HT-29 (cell line): ENCODE results near the gene IMPACT. TPM values are rescaled to one million over a fixed set of nuclear protein-coding genes. Genes with fewer than 3 reads are reported as not detected.
A peak's percentile ranks its signal among the peaks of the same experiment; 100 is the strongest.

Experiments used
- DNase-seq: peaks from one replicate; pipeline ENCODE4 v3.0.0-alpha.2; 2015; ENCODE audit warnings: low spot score
- total RNA-seq: library from RNA; depleted of rRNA; stranded (reverse); fragments of >200 nt; shearing (Covaris generic); gene quantifications from 2 replicates; pipeline ENCODE4 v1.2.3, GENCODE V29; 2014; rRNA removed

IMPACT gene, protein sequence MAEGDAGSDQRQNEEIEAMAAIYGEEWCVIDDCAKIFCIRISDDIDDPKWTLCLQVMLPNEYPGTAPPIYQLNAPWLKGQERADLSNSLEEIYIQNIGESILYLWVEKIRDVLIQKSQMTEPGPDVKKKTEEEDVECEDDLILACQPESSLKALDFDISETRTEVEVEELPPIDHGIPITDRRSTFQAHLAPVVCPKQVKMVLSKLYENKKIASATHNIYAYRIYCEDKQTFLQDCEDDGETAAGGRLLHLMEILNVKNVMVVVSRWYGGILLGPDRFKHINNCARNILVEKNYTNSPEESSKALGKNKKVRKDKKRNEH
- total RNA-seq, result 5.2 and 6.1 TPM in 2 replicates

DNA sequence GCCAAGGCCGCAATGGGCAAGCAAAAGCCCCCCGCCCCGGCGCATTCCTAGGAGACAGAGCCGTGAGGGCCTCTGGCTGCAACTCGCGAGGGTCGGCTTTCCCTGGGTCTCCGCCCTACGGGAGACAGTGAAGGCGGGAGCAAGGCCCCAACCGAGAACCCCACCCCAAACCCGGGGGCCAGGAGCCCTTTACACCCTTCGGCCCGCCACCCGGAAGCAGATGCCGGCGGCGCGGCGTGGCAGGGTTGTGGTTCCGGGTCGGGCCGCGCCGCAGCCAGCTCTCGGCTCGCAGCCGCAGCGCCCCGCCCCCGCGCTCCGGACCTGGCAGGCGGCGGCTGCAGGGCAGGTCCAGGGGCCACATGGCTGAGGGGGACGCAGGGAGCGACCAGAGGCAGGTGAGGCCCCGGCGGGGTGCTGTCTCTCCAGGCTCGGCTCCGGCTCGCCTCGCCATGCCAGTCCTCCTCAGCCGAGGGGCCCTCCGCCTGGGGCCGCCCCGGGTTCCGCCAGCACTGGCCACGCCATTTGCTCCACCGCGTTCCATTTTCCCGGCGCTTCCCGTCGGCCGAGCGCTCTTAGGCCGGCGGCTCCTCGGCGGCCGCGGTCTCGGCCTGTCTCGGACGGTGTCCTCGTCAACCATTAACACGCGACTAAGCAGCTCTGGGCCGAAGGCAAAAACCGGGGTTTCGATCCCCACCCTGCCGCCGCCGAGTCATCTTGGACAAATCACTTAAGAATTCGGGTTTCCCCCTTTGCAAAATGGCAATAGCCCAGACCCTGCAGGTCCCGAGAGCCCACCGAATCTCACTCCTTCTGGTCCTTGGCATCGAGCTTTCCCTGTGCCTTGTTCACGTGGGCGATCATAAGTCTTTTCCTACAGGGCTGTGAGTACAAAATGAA is at the start of gene IMPACT:
Gene IMPACT (plus strand): TSS at position 273 of the 897 bp plus-strand sequence. CDS start 87 bp downstream, at position 360.
- peak; percentile 75 for DNase-seq

DNA sequence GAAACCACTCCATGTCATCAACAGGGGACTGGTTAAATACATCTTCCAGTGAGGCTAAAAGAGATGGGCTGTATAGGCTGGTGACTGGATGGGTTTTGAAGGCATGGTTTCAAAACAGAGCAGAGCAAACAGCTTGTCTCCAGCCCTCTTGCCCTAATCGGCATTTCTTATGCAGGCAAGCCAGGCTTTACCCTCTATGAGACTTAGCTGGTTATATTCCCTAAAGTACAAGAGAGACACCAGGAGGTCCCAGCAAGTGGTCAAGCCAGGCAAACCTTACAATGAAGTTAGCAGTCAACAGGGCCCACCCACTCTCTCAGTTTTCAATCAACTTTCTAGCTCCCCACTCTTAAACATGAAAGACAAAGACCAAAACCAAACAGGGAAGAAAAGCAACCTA is 47.9 kb upstream of the IMPACT start:
- no peak for DNase-seq

DNA sequence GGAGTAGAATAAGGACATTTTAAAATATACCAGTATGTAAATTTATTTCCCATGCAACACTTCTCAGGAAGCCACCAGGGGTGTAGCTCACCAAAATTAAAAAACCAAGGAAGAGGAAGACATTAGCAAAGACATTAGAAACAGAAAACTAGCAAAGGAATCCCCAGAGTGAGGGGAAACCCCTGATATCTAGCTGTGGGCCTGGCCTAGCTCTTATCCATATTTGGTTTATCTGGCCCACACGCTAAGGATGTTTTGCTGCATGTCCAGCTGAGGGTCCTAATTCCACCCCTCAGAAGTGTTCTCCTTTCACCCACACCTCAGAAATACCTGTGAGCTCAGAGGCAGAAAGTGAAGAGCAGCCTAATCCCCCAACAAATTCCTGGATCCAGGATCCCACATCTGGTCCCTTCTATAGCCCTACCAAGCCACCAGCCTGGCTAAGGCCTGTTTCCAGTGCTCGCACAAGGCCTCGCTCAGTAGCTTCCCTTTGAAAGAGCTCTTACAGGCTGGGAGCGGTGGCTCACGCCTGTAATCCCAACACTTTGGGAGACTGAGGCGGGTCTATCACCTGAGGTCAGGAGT is 46.2 kb upstream of the IMPACT start:
- DNase-seq, result no peak

DNA sequence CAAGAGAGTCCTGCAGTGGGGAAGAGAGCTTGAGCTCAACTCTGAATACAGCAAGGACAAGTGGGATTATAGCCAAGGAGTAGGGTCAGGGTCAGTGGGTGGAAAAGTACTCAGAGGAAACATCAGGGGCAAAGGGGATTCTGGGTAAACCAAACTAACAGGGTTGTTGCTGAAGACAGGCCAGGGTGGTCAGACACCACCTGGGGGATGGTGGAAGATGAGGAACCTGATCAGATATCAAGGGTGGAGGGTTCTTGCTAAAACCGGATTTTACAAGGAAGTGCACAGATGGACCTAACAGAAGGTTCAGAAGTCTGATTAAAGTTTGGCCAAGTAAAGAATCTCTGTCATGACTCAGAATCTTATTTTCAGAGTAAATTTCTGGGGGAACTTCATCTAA is 45.3 kb upstream of the IMPACT start:
- no peak for DNase-seq

DNA sequence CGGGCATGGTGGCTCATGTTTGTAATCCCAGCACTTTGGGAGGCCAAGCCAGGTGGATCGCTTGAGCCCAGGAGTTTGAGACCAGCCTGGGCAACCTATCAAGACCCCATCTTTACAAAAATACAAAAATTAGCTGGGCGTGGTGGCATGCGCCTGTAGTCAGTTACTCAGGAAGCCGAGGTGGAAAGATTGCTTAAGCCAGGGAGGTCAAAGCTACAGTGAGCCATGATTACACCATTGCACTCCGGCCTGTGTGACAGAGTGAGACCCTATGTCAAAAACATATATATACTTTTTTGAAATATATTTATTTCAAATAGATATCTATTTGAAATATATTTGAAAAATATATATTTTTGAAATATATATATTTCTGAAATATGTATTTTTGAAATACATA is 39.8 kb upstream of the IMPACT start:
- DNase-seq, result no peak

DNA sequence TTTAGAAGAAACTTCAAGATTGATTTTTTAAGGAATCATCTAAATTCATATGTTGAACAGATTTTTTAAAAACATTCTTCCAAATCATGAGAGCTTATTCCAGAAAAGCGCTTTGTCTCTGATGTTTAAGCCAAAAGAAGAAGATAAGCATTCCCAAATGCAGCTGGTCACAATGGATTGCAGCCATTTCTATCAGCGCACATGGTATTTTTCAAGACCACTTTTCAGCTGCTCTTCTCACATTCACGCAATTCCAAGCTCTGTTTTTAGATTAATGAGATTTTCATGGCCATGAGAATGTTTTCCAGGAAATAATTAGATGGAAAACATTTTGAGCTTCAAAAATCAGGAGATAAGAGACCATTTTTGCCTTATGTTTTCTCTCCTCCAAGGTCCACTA is 37.5 kb upstream of the IMPACT start:
- DNase-seq, result no peak

DNA sequence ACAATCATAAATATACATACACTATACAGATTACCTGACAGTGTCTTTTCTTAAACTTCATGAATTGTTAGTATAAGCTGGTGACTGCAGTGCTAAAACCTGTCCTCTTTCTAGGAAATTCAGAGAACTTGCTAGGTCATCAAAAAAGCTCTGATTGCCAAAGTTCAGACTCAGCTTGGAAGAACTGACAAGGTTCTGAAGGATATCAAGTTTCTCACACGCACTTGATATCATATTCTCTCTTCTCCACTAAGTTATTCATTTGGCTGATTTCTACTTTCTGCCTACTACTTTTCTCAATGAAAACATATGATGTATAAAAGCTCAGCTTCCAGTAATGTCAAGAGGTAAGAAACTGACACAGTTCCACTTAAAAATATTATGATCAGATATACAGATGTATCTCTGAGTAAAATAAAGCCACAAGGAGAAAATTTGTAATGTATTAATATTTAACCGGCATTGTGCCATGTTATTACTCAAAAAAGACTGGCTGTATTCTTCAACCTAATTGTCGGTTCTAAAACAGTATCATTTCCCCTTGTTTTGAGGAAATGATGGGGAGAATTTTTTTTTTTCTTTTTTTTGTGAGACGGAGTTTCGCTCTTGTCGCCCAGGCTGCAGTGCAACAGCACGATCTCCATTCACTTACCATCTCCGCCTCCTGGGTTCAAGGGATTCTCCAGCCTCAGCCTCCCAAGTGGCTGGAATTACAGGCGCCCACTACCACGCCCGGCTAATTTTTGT is 31.2 kb upstream of the IMPACT start:
- no peak for DNase-seq

DNA sequence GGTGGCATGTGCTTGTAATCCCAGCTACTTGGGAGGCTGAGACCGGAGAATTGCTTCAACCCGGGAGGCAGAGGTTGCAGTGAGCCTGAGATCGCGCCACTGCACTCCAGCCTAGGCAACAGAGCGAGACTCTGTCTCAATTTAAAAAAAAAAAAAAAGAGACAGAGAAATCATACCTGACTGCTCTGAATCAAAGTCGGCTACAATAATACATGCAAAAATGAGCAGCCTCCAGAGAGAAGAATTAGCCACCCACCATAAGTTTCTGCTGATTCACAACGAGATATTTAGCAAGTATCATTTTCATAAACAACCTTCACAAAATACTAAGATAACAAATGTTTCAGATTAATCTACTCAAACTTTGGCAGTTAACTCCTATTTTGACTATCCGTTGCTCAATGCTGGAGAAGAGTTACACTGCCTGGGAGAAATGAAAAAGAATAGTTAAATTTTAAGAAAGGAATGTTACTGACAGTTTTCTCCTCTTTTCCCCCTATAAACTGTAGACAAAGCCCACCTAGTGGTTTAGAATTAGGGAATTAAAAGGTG is 30.3 kb upstream of the IMPACT start:
- DNase-seq, result no peak

DNA sequence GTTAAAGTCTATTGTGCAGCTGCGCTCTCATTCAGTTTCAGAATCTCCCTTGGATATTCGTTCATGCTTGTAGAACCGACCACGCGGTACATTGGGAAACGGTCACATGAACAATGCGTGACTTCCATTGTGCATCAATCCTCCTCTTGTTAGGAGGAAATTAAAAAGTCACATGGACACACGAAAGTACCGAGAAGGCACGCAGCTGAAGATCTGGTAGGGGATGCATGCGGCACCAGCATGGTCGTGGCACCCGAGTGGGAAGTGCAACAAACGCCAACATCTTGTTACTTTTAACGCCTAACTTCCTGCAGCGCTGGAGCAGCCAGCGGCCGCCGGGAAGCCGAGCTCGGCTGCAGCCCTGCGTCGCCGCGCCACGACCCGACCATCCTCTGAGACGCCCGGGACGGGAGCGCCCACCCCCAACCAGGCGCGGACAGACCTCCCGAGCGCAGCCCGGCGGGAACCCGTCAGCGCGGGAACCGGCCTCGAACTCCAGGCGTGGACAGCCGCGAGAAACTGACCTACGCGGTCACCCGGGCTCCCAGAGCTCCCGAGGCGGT is 29.3 kb upstream of the IMPACT start:
- DNase-seq, result peak; percentile 48

DNA sequence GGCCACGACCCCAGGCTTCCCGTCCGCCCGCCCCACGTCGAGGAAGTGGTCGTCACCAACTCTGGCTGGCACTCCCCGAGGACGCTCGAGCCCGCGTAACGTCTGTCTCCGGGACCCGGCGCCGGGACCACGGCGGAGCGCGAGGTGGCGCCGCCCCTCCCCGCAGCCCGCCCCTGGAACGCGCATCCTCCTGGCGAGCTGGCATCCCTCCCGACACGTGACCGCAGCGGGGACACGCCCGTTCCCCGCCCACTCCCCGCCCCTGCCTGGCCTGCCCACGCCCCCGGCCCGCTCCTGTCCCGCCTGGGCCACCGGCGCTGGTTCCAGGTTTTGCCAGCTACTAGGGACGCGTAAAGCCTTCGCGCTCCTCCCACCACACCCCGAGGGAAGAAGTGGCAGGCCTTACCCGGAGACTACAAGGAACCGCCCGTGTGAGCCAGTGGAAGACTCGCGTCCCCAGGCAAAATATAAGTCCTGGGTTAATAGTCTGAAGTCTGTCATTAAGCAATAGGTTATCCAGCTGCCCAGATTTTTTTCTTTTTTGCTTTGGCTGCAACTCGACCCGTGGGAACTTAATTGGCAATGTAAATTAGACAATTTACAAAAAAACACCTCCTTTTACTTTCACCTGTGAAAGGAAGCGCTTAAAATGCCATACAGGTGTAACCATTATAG is 28.6 kb upstream of the IMPACT start, which contains the start of gene OSBPL1A:
Gene OSBPL1A (minus strand): TSS at position 131 of the 675 bp plus-strand sequence. CDS start 20,291 bp downstream, outside the sequence.
- peak; percentile 81 for DNase-seq

DNA sequence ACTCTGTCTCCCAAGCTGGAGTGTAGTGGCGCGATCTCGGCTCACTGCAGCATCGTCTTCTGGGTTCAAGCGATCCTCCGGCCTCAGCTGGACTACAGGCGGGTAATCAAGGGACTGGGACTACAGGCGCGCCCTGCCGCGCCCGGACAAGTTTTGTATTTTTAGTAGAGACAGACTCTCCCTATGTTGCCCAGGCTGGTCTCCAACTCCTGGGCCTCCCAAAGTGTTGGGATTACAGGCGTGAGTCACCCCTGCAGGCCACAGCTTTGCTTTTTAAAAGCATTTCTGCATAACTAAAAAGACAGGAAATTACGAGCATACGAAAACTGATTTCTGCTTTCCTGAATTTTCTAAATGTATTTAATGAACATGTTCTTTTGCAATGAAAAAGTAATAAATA is 27.9 kb upstream of the IMPACT start:
- DNase-seq, result no peak

DNA sequence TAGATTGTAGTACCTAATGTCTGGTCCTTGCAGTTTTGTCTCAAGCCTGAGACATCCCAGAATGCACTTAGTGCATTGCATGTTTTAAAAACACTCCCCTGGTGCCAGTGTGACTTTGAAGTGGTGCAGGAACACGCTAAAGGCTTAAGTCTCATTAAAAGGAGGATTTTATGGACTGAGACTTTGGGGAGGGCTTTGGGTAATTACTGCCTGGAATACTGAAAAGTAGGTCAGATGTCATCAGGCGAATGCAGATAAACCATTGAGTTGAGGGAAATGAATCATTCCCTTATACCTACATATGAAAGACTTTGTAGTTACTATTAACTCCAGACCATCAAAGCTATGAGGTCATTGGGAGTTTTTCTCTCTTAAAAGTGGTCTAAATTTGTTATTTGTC is 25.9 kb upstream of the IMPACT start:
- no peak for DNase-seq

DNA sequence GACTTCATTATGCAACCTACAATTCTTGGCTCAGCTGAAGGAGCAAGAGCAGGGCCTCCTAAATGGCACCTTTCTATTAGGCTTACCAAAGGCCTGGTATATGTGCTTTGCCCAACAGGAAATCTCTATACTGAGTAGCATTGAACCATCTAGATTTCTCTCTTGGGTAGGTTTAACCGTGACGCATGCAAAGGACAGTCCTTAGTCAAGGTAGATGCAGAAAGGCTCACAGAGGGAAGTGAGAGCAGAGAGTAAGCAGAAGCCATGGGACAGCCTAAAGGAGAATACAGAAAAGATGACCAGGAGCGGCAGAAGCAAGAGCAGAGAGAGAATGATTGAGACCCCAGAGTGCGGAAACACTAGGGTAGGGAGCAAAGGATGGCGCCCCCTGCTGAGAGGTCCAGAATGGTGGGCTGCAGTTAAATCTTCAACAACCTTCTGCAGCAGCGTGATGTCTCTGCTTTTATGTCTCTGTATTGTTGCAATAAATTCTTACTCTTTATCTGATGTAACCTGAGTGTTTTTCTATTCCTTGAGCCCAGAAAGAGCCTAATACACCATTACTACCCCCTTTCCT is 24.2 kb upstream of the IMPACT start:
- DNase-seq, result no peak

DNA sequence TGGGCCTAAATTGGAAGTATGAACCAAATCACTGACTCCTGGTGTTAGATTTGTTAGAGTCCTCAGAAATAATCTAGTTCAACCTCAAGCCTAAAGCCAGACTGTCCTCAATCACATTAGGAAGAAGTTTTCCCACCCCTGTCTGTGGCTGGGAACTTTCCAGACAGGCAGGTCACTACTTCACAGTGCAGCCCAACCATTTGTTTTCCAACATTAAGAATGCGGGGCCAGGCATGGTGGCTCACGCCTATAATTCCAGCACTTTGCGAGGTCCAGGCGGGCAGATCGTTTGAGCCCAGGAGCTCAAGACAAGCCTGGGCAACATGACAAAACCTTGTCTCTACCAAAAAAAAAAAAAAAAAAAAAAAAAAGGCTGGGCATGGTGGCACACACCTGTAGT is 23.4 kb upstream of the IMPACT start:
- no peak for DNase-seq

DNA sequence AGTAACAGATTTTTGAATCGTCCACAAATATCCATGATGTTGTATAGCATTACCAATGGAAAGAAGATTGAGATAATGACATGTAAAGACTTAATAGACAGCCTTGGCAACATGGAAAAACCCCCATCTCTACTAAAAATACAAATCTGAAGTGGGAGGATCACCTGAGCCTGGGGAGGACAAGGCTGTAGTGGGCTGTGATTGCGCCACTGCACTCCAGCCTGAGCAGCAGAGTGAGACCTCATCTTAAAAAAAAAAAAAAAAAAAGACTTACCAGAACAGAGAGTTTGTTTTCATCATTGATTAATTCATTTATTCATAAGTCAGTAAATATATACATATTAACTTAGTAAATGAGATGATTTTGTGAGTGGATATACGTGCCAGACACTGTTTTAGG is 21.9 kb upstream of the IMPACT start:
- DNase-seq, result no peak

DNA sequence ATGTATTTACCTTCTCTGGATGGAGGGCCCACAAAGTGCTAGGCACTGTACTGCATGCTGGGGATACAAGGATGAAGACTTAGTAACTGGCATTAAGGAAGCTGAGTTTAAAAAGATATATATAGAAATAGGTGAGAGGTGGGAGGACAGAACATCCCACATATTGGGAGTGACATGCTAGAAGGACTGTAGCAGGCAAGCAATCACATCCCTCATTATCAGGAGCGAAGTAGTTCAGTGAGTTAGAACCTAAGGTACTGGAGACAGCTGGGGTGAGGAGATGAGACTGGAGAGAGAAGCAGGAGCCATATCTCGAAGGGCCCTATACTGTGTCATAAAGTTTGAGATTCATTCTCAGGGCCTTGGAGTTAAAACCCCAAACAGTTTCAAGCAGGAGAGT is 18.0 kb upstream of the IMPACT start:
- no peak for DNase-seq

DNA sequence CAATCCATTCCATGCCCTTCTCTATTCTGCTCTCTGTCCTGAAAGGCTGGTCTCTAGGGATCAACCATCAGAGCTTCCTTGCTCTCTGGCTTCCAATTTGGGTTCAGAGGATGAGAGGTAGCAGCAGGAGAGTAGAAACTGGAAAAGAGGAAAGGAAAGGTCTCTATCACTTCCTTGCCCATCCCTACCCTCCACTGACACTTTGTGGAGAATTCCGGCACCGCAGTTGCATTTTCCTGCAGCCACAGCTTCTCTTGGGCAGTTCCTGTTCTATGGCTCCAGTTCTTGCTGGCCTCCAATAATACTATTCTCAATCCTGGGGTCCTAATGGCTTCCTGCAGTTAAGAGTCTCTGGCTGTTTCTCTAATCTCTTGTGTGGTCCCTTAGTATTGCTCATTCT is 13.3 kb upstream of the IMPACT start:
- no peak for DNase-seq

DNA sequence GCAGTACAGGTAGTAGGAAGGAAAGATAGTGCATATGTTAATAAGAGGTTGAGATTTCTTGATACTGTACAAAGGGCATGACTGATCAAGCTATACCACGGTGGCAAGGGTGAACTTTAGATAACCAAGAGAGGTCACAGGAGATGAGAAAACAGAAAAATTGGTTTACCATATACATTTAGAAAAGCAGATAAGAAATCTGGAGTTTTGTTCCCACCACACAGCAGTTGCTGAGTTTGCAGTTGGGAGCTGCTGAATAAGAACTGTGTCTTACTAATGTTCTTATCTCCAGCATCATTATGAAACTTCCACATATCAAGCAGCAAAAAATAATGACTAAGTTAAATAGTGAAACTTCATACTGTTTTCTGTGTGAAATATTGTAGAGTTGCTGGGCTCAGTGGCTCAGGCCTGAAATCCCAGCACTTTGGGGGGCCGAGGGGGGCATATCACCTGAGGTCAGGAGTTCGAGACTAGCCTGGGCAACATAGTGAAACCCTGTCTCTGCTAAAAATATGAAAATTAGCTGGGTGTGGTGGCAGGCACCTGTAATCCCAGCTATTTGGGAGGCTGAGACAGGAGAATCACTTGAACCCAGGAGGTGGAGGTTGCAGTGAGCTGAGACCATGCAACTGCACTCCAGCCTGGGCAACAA is 12.0 kb upstream of the IMPACT start:
- no peak for DNase-seq

DNA sequence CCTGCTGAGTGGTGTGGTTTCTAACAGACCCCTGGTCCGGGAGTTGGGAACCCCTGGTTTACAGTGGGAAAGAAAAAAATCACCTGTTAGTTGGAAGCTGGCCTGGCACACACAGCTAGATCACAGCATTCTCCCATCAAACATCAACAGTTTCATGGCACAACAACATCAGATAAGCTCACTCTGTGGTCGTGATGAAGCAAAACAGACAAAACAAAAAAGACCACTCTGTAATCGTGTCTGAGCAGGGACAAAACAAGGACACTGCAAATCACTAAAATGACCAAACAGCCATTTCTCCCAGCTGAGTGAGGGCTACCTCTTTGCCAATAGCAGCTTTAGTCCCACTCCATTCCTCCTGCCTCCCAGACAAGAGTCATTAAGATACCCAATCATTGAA is 9.0 kb upstream of the IMPACT start:
- no peak for DNase-seq
